H9 (cell line): Measurements from ENCODE around the gene SMC1B. TPM values are rescaled to one million over a fixed set of nuclear protein-coding genes. Genes with fewer than 3 reads are reported as not detected.

ENCODE experiments used
- DNase-seq: peaks from one replicate; pipeline ENCODE4 v3.0.0-alpha.2; 2017
- H2AFZ ChIP-seq: one replicate; pipeline ENCODE4 v1.6.1; 2013; ENCODE audit warnings: mild to moderate bottlenecking, low read length, control low read depth, moderate library complexity
- H2AK5ac ChIP-seq: 2 replicates; pipeline ENCODE4 v1.6.1; 2013; ENCODE audit warnings: low read length, control low read depth, mixed read lengths; ENCODE audit not compliant: insufficient read length
- H2BK120ac ChIP-seq: one replicate; pipeline ENCODE4 v1.6.1; 2013; ENCODE audit warnings: low read depth, mild to moderate bottlenecking, low read length, control low read depth, inconsistent platforms; ENCODE audit not compliant: poor library complexity, severe bottlenecking
- H2BK12ac ChIP-seq: 2 replicates; pipeline ENCODE4 v1.6.1; 2013; ENCODE audit warnings: low read length, control low read depth, mixed read lengths, low read depth; ENCODE audit not compliant: insufficient read length
- H2BK15ac ChIP-seq: 2 replicates; pipeline ENCODE4 v1.6.1; 2013; ENCODE audit warnings: low read depth, low read length, control low read depth
- H2BK20ac ChIP-seq: one replicate; pipeline ENCODE4 v1.6.1; 2013; ENCODE audit warnings: low read depth, mild to moderate bottlenecking, low read length, control low read depth, inconsistent platforms; ENCODE audit not compliant: poor library complexity, severe bottlenecking
- H2BK5ac ChIP-seq: 2 replicates; pipeline ENCODE4 v1.6.1; 2013; ENCODE audit warnings: low read length, control low read depth, mixed read lengths; ENCODE audit not compliant: insufficient read length
- H3K14ac ChIP-seq: 2 replicates; pipeline ENCODE4 v1.6.1; 2013; ENCODE audit warnings: low read length, control low read depth; ENCODE audit not compliant: insufficient read depth
- H3K18ac ChIP-seq: 2 replicates; pipeline ENCODE4 v1.6.1; 2013; ENCODE audit warnings: low read depth, mild to moderate bottlenecking, mixed read lengths, low read length, control low read depth; ENCODE audit not compliant: insufficient read length
- H3K23ac ChIP-seq: 2 replicates; pipeline ENCODE4 v1.6.1; 2013; ENCODE audit warnings: low read length, control low read depth, mixed read lengths, low read depth; ENCODE audit not compliant: insufficient read length
- H3K23me2 ChIP-seq: 2 replicates; pipeline ENCODE4 v1.6.1; 2013; ENCODE audit warnings: low read depth, mild to moderate bottlenecking, mixed read lengths, low read length, control low read depth; ENCODE audit not compliant: insufficient read length, poor library complexity, severe bottlenecking
- H3K27ac ChIP-seq: 2 replicates; pipeline ENCODE4 v1.5.1; 2013; ENCODE audit warnings: low read length, control low read depth, mixed read lengths, low read depth; ENCODE audit not compliant: insufficient read length
- H3K27me3 ChIP-seq: 2 replicates; pipeline ENCODE4 v1.6.1; 2013; ENCODE audit warnings: low read length, control low read depth, inconsistent platforms; ENCODE audit not compliant: insufficient read depth
- H3K4ac ChIP-seq: 2 replicates; pipeline ENCODE4 v1.6.1; 2013; ENCODE audit warnings: low read depth, mild to moderate bottlenecking, control low read depth, inconsistent platforms, low read length, moderate library complexity
- H3K4me1 ChIP-seq: 2 replicates; pipeline ENCODE4 v1.6.1; 2013; ENCODE audit warnings: low read length, control low read depth, inconsistent platforms; ENCODE audit not compliant: insufficient read depth
- H3K4me2 ChIP-seq: 2 replicates; pipeline ENCODE4 v1.6.1; 2013; ENCODE audit warnings: low read length, control low read depth, mixed read lengths; ENCODE audit not compliant: insufficient read length, insufficient read depth
- H3K56ac ChIP-seq: 2 replicates; pipeline ENCODE4 v1.6.1; 2013; ENCODE audit warnings: low read depth, mild to moderate bottlenecking, mixed read lengths, low read length, control low read depth; ENCODE audit not compliant: insufficient read length
- H3K79me1 ChIP-seq: 2 replicates; pipeline ENCODE4 v1.6.1; 2013; ENCODE audit warnings: low read depth, mild to moderate bottlenecking, moderate library complexity, low read length, control low read depth, inconsistent platforms; ENCODE audit not compliant: insufficient read depth, poor library complexity, severe bottlenecking
- H3K79me2 ChIP-seq: 2 replicates; pipeline ENCODE4 v1.6.1; 2013; ENCODE audit warnings: low read length, control low read depth, inconsistent platforms; ENCODE audit not compliant: insufficient read depth
- H3K9ac ChIP-seq: 2 replicates; pipeline ENCODE4 v1.6.1; 2013; ENCODE audit warnings: low read length, control low read depth, mixed read lengths; ENCODE audit not compliant: insufficient read length; ENCODE audit errors: extremely low read depth
- H3K9me3 ChIP-seq: one replicate; pipeline ENCODE4 v1.6.1; 2013; ENCODE audit warnings: low read depth, low read length, inconsistent platforms; ENCODE audit not compliant: control insufficient read depth
- H3T11ph ChIP-seq: one replicate; pipeline ENCODE4 v1.6.1; 2013; ENCODE audit warnings: mild to moderate bottlenecking, low read length, control low read depth, inconsistent platforms
- H4K20me1 ChIP-seq: one replicate; pipeline ENCODE4 v1.6.1; 2013; ENCODE audit not compliant: control insufficient read depth, insufficient read length, insufficient read depth
- H4K5ac ChIP-seq: 2 replicates; pipeline ENCODE4 v1.6.1; 2013; ENCODE audit warnings: low read depth, mild to moderate bottlenecking, mixed read lengths, low read length, control low read depth; ENCODE audit not compliant: insufficient read length
- H4K8ac ChIP-seq: replicated peaks from 2 replicates; pipeline ENCODE4 v1.6.1; 2013; ENCODE audit warnings: low read length, control low read depth, mixed read lengths, low read depth; ENCODE audit not compliant: insufficient read length
- H4K91ac ChIP-seq: 2 replicates; pipeline ENCODE4 v1.6.1; 2013; ENCODE audit warnings: low read depth, mild to moderate bottlenecking, moderate library complexity, mixed read lengths, low read length, control low read depth; ENCODE audit not compliant: insufficient read length
- H3K27ac Mint-ChIP-seq, 3 experiments: 2 replicates in 2 of 3; 3 replicates in 1 of 3; pipeline ENCODE4 v1.8.0; 2020 to 2021; ENCODE audit warnings: mixed read lengths in 3 of 3, mild to moderate bottlenecking in 1 of 3, moderate library complexity in 1 of 3
- H3K27me3 Mint-ChIP-seq: 2 replicates; pipeline ENCODE4 v1.8.0; 2021; ENCODE audit warnings: low read depth, mild to moderate bottlenecking, moderate library complexity, mixed read lengths
- H3K36me3 Mint-ChIP-seq, 3 experiments: 2 replicates in 2 of 3; 3 replicates in 1 of 3; pipeline ENCODE4 v1.8.0; 2020 to 2021; ENCODE audit warnings: low read depth in 3 of 3, mixed read lengths in 3 of 3; ENCODE audit not compliant: insufficient read depth in 1 of 3
- H3K4me1 Mint-ChIP-seq, 2 experiments: 2 replicates each; pipeline ENCODE4 v1.8.0; 2020; ENCODE audit warnings: mixed read lengths in 2 of 2
- H3K4me3 Mint-ChIP-seq, 2 experiments: 2 replicates in 1 of 2; 3 replicates in 1 of 2; pipeline ENCODE4 v1.8.0; 2020 to 2021; ENCODE audit warnings: mild to moderate bottlenecking in 2 of 2, mixed read lengths in 2 of 2, moderate library complexity in 1 of 2
- H3K9me3 Mint-ChIP-seq, 2 experiments: 2 replicates in 1 of 2; 3 replicates in 1 of 2; pipeline ENCODE4 v1.8.0; 2020; ENCODE audit warnings: mild to moderate bottlenecking in 2 of 2, mixed read lengths in 2 of 2, moderate library complexity in 1 of 2
- CTCF ChIP-seq: fragments of 200-600 bp; sonication (generic); conservative IDR thresholded peaks from 3 replicates; pipeline ENCODE4 v1.8.0; 2021; ENCODE audit warnings: antibody characterized with exemption, mild to moderate bottlenecking
- WGBS: extraction: QIAGEN DNeasy Blood & Tissue Kit; methylation state at CpG from one replicate; pipeline ENCODE4 v1.1.7; 2013; ENCODE audit warnings: missing lambda C conversion rate, low lambda C conversion rate, mixed read lengths; ENCODE audit not compliant: insufficient read length; ENCODE audit errors: extremely low coverage; 5-methylcytosine and 5-hydroxymethylcytosine counted together
- total RNA-seq: library from RNA; stranded (reverse); gene quantifications from 2 replicates; pipeline ENCODE4 v1.2.1, GENCODE V29; 2021

SMC1B gene
- total RNA-seq, 1 experiment from 2014 or later = not detected

- H3K27ac Mint-ChIP-seq = peak overlapping the region in 2 of 3 experiments; percentile 9 to 36; a peak in 2 of 7 replicates
- H3K9me3 ChIP-seq = no peaks in the 10 kb centered on the region
These were observed 78.2 kb downstream of the SMC1B start for GRCh38 chr22:45335021-45335818.

More at GRCh38 chr22:45335021-45335818, 78.2 kb downstream of the SMC1B start:
- H2BK12ac ChIP-seq = no peak overlapping the region
- no peak overlapping the region for H2BK20ac ChIP-seq
- no peak overlapping the region for H3K27ac ChIP-seq
- no peak overlapping the region for H4K8ac ChIP-seq
- H3K79me1 ChIP-seq = no peaks in the 10 kb centered on the region
- Mint-ChIP-seq H3K4me1 (0 out of 4 replicates have a peak, but pooled peaks cover 0 to 2% of the 10 kb centered on the region in 2 experiments), H3K9me3 (no peaks in the 10 kb centered on the region; a peak in 1 of 5 replicates), H3K36me3 (peaks cover 6 to 74% (median 57%) of the 10 kb centered on the region in 3 experiments; a peak in 6 of 7 replicates), H3K27me3 (no peaks in the 10 kb centered on the region), H3K4me3 (no peak overlapping the region)
- no peak overlapping the region for H3K4me2 ChIP-seq
- no peaks in the 10 kb centered on the region for H3K4me1 ChIP-seq
- H4K20me1 ChIP-seq = no peaks in the 10 kb centered on the region
- peak; percentile 56 for TF ChIP-seq CTCF
- WGBS = no CpG with 5 or more reads among the region's 26 CpGs
- no peak overlapping the region for H2BK5ac ChIP-seq
- no peaks in the 10 kb centered on the region for H3K27me3 ChIP-seq
- H2BK15ac ChIP-seq = no peak overlapping the region
- H3K56ac ChIP-seq = no peak overlapping the region
- H4K91ac ChIP-seq = no peak overlapping the region
- H3K14ac ChIP-seq = no peak overlapping the region
- H3K23me2 ChIP-seq = no peaks in the 10 kb centered on the region
- no peaks in the 10 kb centered on the region for H3K79me2 ChIP-seq
- no peak overlapping the region for H2AFZ ChIP-seq
- no peak overlapping the region for H2BK120ac ChIP-seq
- DNase-seq = peak; percentile 74
- H3T11ph ChIP-seq = no peak overlapping the region
- H2AK5ac ChIP-seq = no peak overlapping the region
- no peak overlapping the region for H3K18ac ChIP-seq
- H3K4ac ChIP-seq = no peak overlapping the region
- no peak overlapping the region for H4K5ac ChIP-seq
- no peak overlapping the region for H3K23ac ChIP-seq
- H3K9ac ChIP-seq = no peak overlapping the region
